CD4-positive, alpha-beta T cell (primary cell): ENCODE measurements around the gene ATP6V0D1. TPM values are rescaled to one million over a fixed set of nuclear protein-coding genes. Genes with fewer than 3 reads are reported as not detected.

Experiments
- ATAC-seq: fragments of 200-7000 bp; cut with Tn5 transposase; one replicate; pipeline ENCODE4 v1.10.0; 2022; ENCODE audit warnings: mild to moderate bottlenecking; ENCODE audit not compliant: poor library complexity
- CTCF ChIA-PET: fragments of 350-600 bp; sonication (Branson Sonifier 250); formaldehyde crosslinking; loops from one replicate; lab custom pipeline; 2021; ENCODE audit warnings: antibody characterized with exemption, inconsistent platforms; lab: Charles Lee
- POLR2A ChIA-PET: fragments of 350-600 bp; sonication (Branson Sonifier 250); formaldehyde crosslinking; loops from one replicate; lab custom pipeline; 2021; ENCODE audit warnings: antibody characterized with exemption, inconsistent platforms; lab: Charles Lee
- DNase-seq, 14 experiments: peaks; one replicate each; pipeline ENCODE4 v3.0.0-alpha.2; 2013 to 2020; ENCODE audit warnings: mixed read lengths in 2 of 14
- H3K27ac ChIP-seq, 2 donors: one replicate each; pipeline versions ENCODE4 v1.5.1 to v1.7.0; 2013; ENCODE audit warnings: low read length in 2 of 2, low read depth in 1 of 2, mild to moderate bottlenecking in 1 of 2
- H3K27me3 ChIP-seq, 2 experiments: 1 replicate in 1 of 2; 2 replicates in 1 of 2; pipeline versions ENCODE4 v1.6.1 to v1.7.0; 2013; ENCODE audit warnings: low read length in 2 of 2, control low read depth in 1 of 2, mild to moderate bottlenecking in 1 of 2, moderate library complexity in 1 of 2; ENCODE audit not compliant: insufficient read depth in 2 of 2, control insufficient read depth in 1 of 2
- H3K36me3 ChIP-seq: one replicate; pipeline ENCODE4 v1.6.1; 2013; ENCODE audit warnings: low read length, control low read depth; ENCODE audit not compliant: insufficient read depth
- H3K4me1 ChIP-seq: one replicate; pipeline ENCODE4 v1.6.1; 2013; ENCODE audit warnings: low read length, control low read depth; ENCODE audit not compliant: insufficient read depth
- H3K4me3 ChIP-seq: one replicate; pipeline ENCODE4 v1.5.1; 2013; ENCODE audit warnings: mild to moderate bottlenecking, low read length, moderate library complexity
- H3K9me3 ChIP-seq, 2 experiments: 1 replicate in 1 of 2; 2 replicates in 1 of 2; pipeline versions ENCODE4 v1.6.1 to v1.7.0; 2013; ENCODE audit warnings: low read length in 2 of 2, mild to moderate bottlenecking in 2 of 2, control low read depth in 1 of 2, moderate library complexity in 1 of 2; ENCODE audit not compliant: control insufficient read depth in 1 of 2, insufficient read depth in 1 of 2
- H3K27ac Mint-ChIP-seq: one replicate; pipeline ENCODE4 v1.8.0; 2020; ENCODE audit warnings: mixed read lengths
- H3K27me3 Mint-ChIP-seq: one replicate; pipeline ENCODE4 v1.8.0; 2021; ENCODE audit warnings: mixed read lengths
- H3K36me3 Mint-ChIP-seq: one replicate; pipeline ENCODE4 v1.8.0; 2021; ENCODE audit warnings: low read depth, mixed read lengths
- H3K4me1 Mint-ChIP-seq: one replicate; pipeline ENCODE4 v1.8.0; 2021; ENCODE audit warnings: low read depth, mixed read lengths
- H3K4me3 Mint-ChIP-seq: one replicate; pipeline ENCODE4 v1.8.0; 2020; ENCODE audit warnings: mild to moderate bottlenecking, mixed read lengths
- H3K9me3 Mint-ChIP-seq: one replicate; pipeline ENCODE4 v1.8.0; 2020; ENCODE audit warnings: mixed read lengths
- CTCF ChIP-seq: fragments of 200-600 bp; IDR thresholded peaks from one replicate; pipeline ENCODE4 v1.8.0; 2022; ENCODE audit warnings: antibody characterized with exemption, mild to moderate bottlenecking
- intact Hi-C, 2 experiments: fragments of 100-400 bp; cut with DNase I in 1 of 2; cut with micrococcal nuclease in 1 of 2; formaldehyde crosslinking; loops; one replicate each; pipeline versions ENCODE4 v1.15.1 to v1.9.0; 2023 to 2025; cut with DNase I, micrococcal nuclease
- total RNA-seq, 174 experiments: library from RNA in 2 of 174; stranded (reverse) in 2 of 174; gene quantifications; one replicate each; pipeline ENCODE4 v1.2.3 and lab custom pipeline; 2021 to 2026

ATP6V0D1 gene
- total RNA-seq, 2 experiments from 2014 or later, result 39.4 to 41.7 TPM

DNA sequence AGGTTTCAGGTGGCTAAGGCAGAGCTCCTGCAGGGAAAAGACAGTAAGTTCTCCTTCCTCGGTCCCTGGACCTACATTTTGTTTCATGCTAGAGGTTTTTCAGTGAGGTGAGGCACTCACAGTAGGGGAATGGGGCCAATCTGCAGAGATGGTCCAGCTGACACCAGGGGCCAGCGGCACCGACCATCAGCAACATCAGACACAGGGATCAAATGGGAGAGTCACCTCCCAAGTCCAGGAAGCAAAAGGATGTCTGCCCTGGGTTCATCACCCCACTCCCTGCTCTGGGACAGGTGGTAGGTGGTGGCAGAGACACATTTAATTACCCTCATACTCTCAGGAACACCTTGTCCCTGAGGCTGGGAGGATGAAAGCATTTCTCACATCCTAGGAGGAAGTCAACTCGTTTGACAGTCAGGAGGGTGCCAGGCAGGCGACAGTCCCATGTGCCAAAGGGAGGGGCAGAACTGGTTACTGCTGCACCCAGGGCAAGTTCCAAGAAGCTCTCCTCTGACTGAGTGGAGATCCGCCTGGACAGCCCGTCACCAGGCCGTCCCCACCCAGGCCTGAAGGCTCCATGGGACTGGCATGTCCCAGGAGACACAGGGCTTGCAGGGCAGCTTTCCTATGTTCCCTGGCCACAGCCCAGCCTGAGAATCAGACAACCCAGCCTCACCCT is 19.2 kb downstream of the ATP6V0D1 start:
- peaks cover 4% of the 10 kb centered on the region for H3K36me3 Mint-ChIP-seq
- DNase-seq, result no peak
- no peak for ATAC-seq
- H3K27me3 Mint-ChIP-seq, result no peaks in the 10 kb centered on the region
- no peak overlapping the region for H3K27ac ChIP-seq
- no peaks in the 10 kb centered on the region for H3K9me3 ChIP-seq
- ChIA-PET POLR2A (no interaction called here), CTCF (no interaction called here)
- H3K4me3 ChIP-seq, result no peak overlapping the region
- H3K36me3 ChIP-seq, result peaks cover 48% of the 10 kb centered on the region
- H3K4me3 Mint-ChIP-seq, result no peak overlapping the region
- intact Hi-C loops, result loop anchor here in 1 of 2 experiments (10.0 kb wide), 1 partner anchor 197 kb away; no protein-coding TSS in a partner anchor
- TF ChIP-seq CTCF, result no peak
- H3K27ac Mint-ChIP-seq, result no peak overlapping the region
- peaks cover 38% of the 10 kb centered on the region for H3K4me1 Mint-ChIP-seq
- no peaks in the 10 kb centered on the region for H3K27me3 ChIP-seq
- H3K4me1 ChIP-seq, result peaks cover 29% of the 10 kb centered on the region
- no peaks in the 10 kb centered on the region for H3K9me3 Mint-ChIP-seq

DNA sequence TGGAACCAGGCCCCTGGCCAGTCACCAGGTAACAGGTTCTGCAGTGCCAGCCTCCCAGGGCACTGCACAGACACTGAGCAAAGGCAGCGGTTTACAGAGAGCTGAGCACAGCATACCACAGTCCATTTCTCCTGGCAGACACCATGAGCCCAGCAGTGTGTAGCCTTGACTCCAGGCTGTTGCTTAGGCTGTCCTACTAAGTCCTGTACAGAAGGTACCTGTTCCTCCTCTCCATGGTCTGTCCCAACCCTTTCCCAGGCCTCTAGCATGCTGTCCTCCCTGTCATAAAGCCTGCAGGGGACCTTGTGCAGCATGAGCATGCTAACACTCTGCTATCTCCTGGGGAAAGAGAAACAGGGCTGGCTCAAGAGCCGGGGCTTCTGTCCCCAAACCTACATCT is 20.0 kb downstream of the ATP6V0D1 start:
- no peaks in the 10 kb centered on the region for H3K27me3 ChIP-seq
- DNase-seq, result no peak
- Mint-ChIP-seq H3K4me3 (no peak overlapping the region), H3K36me3 (peaks cover 4% of the 10 kb centered on the region), H3K27me3 (no peaks in the 10 kb centered on the region), H3K27ac (no peak overlapping the region), H3K9me3 (no peaks in the 10 kb centered on the region), H3K4me1 (peaks cover 41% of the 10 kb centered on the region)
- no peaks in the 10 kb centered on the region for H3K9me3 ChIP-seq
- no peak overlapping the region for H3K27ac ChIP-seq
- peaks cover 27% of the 10 kb centered on the region for H3K4me1 ChIP-seq
- POLR2A ChIA-PET, result no interaction called here
- intact Hi-C loops, result loop anchor here in 1 of 2 experiments (10.0 kb wide), 1 partner anchor 196 kb away; no protein-coding TSS in a partner anchor
- peaks cover 48% of the 10 kb centered on the region for H3K36me3 ChIP-seq
- CTCF ChIA-PET, result no interaction called here
- no peak overlapping the region for H3K4me3 ChIP-seq
- ATAC-seq, result no peak
- no peak for TF ChIP-seq CTCF

DNA sequence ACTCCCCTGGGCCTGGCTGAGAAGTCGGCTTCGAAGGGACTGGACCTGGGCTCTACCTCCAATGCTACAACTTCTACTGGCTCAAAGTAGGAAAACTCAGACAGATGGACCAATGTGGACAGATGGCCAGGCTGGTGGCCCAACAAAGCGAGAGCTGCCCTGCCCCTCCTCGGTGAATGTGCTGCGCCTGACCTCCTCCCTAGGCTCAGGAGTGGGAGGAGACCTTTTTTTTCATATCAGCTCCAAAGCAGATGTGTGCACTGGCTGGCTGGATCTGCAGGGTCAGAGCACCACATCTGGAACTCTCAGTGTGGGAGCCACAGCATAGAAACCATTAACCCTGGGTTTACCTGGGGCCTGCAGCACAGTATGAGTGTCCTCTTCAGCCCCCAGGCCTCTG is 20.8 kb downstream of the ATP6V0D1 start:
- H3K36me3 Mint-ChIP-seq, result peaks cover 9% of the 10 kb centered on the region
- no peak for DNase-seq
- ChIA-PET CTCF (no interaction called here), POLR2A (no interaction called here)
- Histone ChIP-seq H3K4me3 (no peak overlapping the region), H3K27ac (no peak overlapping the region), H3K27me3 (no peaks in the 10 kb centered on the region), H3K9me3 (no peaks in the 10 kb centered on the region), H3K4me1 (peaks cover 20% of the 10 kb centered on the region), H3K36me3 (peaks cover 46% of the 10 kb centered on the region)
- no peak for ATAC-seq
- no peak overlapping the region for H3K27ac Mint-ChIP-seq
- intact Hi-C loops, result loop anchor here in 1 of 2 experiments (10.0 kb wide), 1 partner anchor 195 kb away; no protein-coding TSS in a partner anchor
- H3K4me3 Mint-ChIP-seq, result no peak overlapping the region
- H3K9me3 Mint-ChIP-seq, result no peaks in the 10 kb centered on the region
- H3K27me3 Mint-ChIP-seq, result no peaks in the 10 kb centered on the region
- TF ChIP-seq CTCF, result no peak
- peaks cover 35% of the 10 kb centered on the region for H3K4me1 Mint-ChIP-seq
